NT2/D1 (cell line): ENCODE measurements around the gene TRPM2.

Experiments
- DNase-seq: peaks from one replicate; pipeline ENCODE4 v3.0.0-alpha.2; 2011; ENCODE audit warnings: low read depth, low spot score
- H3K27me3 ChIP-seq: 2 replicates; pipeline ENCODE4 v1.6.0; 2011; ENCODE audit warnings: mild to moderate bottlenecking; ENCODE audit not compliant: insufficient read length, insufficient read depth
- H3K36me3 ChIP-seq: 2 replicates; pipeline ENCODE4 v1.6.1; 2011; ENCODE audit warnings: mild to moderate bottlenecking, low read length, mixed read lengths; ENCODE audit not compliant: insufficient read depth, insufficient read length
- H3K4me1 ChIP-seq: 2 replicates; pipeline ENCODE4 v1.5.1; 2011; ENCODE audit not compliant: insufficient read depth, insufficient read length
- H3K4me3 ChIP-seq: 2 replicates; pipeline ENCODE4 v1.5.1; 2011; ENCODE audit warnings: low read depth; ENCODE audit not compliant: insufficient read length
- H3K9ac ChIP-seq: 2 replicates; pipeline ENCODE4 v1.6.0; 2011; ENCODE audit warnings: low read depth; ENCODE audit not compliant: insufficient read length
- H3K9me3 ChIP-seq: 2 replicates; pipeline ENCODE4 v1.5.1; 2011; ENCODE audit warnings: mild to moderate bottlenecking, low read length; ENCODE audit not compliant: insufficient read depth
- SUZ12 ChIP-seq: IDR thresholded peaks from 2 replicates; pipeline ENCODE4 v1.6.1; 2011; ENCODE audit not compliant: insufficient read length, insufficient read depth; ENCODE audit errors: extremely low read depth
- YY1 ChIP-seq: IDR thresholded peaks from 2 replicates; pipeline ENCODE4 v1.6.1; 2011; ENCODE audit not compliant: insufficient read length, insufficient read depth
- ZNF274 ChIP-seq: IDR thresholded peaks from 2 replicates; pipeline ENCODE4 v1.6.1; 2011; ENCODE audit warnings: mild to moderate bottlenecking, low read depth, low read length

Gene TRPM2

DNA sequence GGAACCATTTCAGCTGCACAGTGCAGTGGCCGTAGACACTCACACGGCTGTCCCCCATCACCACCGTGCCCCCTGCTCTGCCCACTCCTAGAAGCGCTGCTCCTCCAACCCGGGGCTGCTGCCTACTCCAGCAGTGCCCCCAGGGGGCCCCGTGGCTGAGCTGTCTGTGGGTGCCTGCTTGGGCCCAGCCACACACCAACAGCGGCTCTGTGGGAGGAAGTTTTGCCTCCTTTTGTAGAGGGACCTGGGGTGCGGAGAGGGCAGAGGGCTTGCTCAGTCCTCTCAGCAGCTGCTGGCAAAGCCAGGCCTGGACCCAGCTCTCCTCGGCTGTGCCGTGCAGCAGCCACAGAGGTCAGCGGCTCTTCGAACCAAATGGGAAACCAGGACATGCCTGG is 90.5 kb downstream of the TRPM2 start:
- DNase-seq = no peak

DNA sequence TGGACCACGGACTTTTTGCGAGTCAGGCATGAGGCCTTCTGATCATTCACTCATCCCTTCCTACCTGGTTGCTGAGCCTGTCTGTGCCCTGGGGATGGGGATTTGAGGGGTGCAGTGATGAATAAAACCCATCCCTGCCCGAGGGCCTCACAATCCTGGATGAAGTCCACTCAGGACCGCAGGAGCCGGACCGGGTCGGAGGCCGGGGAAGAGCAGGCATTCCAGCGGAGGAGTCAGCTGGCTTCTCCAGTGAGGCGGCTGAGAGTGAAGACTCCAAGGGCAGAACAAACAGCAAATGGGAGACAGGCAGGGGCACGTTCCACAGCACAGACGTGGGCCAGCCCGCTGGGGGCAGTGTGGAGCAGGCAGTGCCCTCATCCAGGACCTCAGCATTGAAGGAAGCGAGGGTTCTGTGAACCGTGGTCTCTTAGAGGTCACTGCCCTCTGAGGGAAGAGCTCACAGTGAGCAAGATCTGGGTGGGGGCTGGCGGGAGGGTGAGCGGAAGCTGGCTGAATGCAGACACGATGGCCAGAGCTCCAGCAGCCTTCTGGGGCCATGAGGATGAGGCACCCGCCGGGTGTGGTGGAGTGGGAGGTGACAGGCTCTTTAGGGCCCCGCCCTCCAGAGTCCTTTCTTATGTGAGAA is 91.0 kb downstream of the TRPM2 start:
- Histone ChIP-seq H3K4me3 (no peak overlapping the region), H3K4me1 (peaks cover 33% of the 10 kb centered on the region), H3K36me3 (no peaks in the 10 kb centered on the region), H3K27me3 (no peaks in the 10 kb centered on the region), H3K9ac (no peak overlapping the region), H3K9me3 (no peaks in the 10 kb centered on the region)
- peak; percentile 57 for DNase-seq
- no peak for TF ChIP-seq ZNF274
- no peak for TF ChIP-seq SUZ12
- no peak for TF ChIP-seq YY1

More for the DNA sequence above, 90.5 kb downstream of the TRPM2 start:
- TF ChIP-seq SUZ12 (no peak), YY1 (no peak), ZNF274 (no peak)
- Histone ChIP-seq H3K27me3 (no peaks in the 10 kb centered on the region), H3K36me3 (no peaks in the 10 kb centered on the region), H3K9me3 (no peaks in the 10 kb centered on the region), H3K4me1 (peaks cover 36% of the 10 kb centered on the region), H3K9ac (no peak overlapping the region), H3K4me3 (no peak overlapping the region)

DNA sequence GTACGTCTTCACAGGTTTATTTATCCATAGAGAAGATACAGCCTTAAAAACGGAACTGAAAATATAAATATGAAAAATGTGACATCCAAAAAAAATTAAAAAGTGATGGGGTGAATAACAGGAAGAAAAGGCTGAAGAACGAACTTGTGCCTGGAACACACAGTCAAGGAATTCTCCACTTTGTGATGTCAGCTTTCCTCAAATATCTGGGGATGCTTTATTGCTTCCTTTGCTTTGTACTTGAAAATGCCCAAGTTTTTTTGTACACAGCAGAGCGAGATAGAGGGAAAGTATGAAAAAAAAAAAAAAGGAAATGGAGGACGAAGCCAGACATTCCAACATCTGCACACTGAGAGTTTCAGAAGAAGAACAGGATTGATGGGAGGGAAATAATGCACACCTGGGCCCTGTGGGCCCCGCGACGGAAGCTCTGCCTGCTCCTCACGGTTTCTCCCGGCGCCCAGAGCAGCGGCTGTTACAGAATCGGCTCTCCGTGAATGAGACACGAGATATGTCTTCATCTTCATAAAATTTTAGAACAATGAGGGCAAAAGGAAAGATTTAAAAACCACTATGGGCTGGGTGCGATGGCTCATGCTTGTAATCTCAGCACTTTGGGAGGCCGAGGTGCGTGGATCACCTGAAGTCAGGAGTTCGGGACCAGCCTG is 91.9 kb downstream of the TRPM2 start:
- Histone ChIP-seq H3K4me3 (no peak overlapping the region), H3K9me3 (no peaks in the 10 kb centered on the region), H3K9ac (no peak overlapping the region), H3K36me3 (no peaks in the 10 kb centered on the region), H3K4me1 (peaks cover 32% of the 10 kb centered on the region), H3K27me3 (no peaks in the 10 kb centered on the region)
- TF ChIP-seq YY1 (no peak), SUZ12 (no peak), ZNF274 (no peak)
- DNase-seq = no peak

DNA sequence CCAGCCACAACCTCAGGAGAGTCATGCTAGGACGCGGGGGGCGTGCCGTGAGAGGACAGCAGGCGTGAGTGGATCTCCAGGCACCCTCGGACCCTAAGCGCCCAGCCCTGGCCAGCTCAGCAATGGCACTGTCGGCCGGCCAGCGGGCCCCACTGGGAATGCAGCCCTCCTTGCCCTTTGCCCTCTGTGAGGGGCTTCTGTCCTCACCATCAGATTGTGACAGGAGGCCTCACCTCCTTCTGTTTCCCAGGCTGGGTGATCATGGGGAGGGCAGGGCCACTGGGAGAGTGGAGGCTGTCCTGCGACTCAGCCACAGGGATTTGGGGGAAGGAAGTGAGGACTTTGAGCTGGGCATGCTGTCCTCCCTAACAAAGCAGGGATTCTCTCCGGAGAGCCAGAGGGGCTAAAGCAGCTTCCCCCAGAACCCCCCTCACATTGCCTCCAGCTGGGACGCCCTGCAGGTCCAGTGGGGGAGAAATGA is 95.3 kb downstream of the TRPM2 start:
- Histone ChIP-seq H3K4me3 (no peak overlapping the region), H3K9me3 (no peaks in the 10 kb centered on the region; the same call in 1 of the 2 replicates), H3K36me3 (no peaks in the 10 kb centered on the region), H3K4me1 (peaks cover 15% of the 10 kb centered on the region), H3K27me3 (peaks cover 8% of the 10 kb centered on the region), H3K9ac (no peak overlapping the region)
- no peak for DNase-seq
- TF ChIP-seq ZNF274 = no peak
- no peak for TF ChIP-seq YY1
- TF ChIP-seq SUZ12 = no peak

DNA sequence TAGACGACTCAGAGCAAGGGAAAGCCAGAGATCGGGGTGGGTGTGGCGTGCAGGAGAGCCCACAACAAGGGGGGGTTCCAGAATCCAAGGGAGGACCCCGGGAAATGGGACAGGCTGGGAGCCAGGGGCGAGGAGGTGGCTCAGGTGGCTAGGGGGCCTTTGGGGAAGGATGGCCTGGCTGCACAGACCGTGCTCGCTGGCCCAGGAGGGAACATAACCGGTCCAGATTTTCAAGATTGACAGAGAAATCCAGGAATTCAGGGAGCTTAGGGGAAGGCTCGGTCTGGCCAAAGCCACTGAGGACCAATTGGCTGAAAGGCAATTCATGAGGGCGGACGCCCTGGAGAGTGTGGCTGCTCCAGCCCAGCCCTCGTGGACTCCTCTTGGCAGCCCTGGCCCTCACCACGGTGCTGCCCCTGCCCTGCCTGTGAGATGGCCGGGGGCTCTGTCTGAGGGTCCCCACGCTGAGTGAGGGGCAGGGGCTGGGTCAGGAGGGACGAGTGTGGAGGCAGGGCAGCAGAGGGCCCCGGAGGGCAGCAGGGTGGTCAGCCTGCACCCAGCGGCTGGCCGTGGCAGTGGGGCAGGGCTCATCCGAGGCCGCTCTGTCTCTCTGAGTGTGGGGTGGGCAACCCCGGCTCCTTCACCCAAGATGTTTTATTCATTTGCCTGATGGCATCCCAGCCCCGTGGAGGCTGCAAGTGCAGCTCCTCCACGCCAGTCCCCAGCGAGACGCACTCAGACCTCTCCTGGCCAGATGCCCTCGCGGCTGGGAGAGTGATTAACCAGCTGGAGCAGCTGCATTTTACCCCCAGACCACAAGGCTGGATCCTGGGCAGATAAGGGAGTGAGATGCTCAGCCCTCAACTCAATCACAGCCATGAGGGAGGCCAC is 96.3 kb downstream of the TRPM2 start:
- Histone ChIP-seq H3K4me1 (peaks cover 11% of the 10 kb centered on the region), H3K27me3 (peaks cover 18% of the 10 kb centered on the region), H3K9ac (no peak overlapping the region), H3K4me3 (no peak overlapping the region), H3K36me3 (no peaks in the 10 kb centered on the region), H3K9me3 (no peaks in the 10 kb centered on the region; the same call in 1 of the 2 replicates)
- DNase-seq = no peak
- no peak for TF ChIP-seq ZNF274
- TF ChIP-seq SUZ12 = no peak
- no peak for TF ChIP-seq YY1

DNA sequence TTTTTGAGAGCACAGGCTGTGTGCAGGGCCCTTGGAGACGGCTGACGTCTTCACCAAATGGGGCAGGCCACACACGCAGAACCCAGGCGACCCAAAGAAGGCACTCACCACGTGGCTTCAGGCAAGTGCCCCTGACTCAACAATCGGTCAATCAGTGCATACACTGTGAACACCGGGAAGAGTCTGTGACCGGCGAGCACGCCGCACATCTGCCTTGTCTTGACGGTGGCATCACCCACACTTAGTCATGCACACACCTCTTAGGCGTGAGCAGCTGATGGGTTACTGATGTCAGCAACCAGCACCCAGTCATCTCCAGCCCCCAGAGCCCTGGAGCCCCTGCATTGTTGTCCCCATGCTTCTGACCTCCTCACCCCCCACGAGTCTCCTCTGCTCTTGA is 97.0 kb downstream of the TRPM2 start:
- Histone ChIP-seq H3K4me3 (no peak overlapping the region), H3K27me3 (peaks cover 20% of the 10 kb centered on the region), H3K9me3 (no peaks in the 10 kb centered on the region; the same call in 1 of the 2 replicates), H3K36me3 (no peaks in the 10 kb centered on the region), H3K9ac (no peak overlapping the region), H3K4me1 (peaks cover 12% of the 10 kb centered on the region)
- no peak for TF ChIP-seq SUZ12
- DNase-seq = no peak

DNA sequence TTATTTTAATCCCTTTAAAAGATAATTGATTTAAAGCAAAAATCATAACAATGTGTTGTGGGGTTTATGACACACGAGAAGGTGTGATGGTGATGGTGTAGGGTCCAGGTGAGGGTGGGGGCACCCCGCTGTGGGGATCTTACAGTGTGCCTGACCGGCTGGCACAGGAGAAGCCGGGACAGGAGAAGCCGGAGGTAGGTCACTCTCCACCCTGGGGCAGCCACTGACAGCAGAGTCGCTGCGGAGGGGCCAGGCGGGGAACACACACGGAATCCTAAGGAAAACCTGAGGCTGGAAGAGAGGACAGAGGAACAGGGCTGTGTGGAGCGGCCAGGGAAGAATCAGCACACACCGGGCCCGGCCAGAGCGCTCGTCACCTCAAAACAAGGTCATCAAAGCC is 97.6 kb downstream of the TRPM2 start:
- no peaks in the 10 kb centered on the region; the same call in 1 of the 2 replicates for H3K9me3 ChIP-seq
- peaks cover 23% of the 10 kb centered on the region for H3K27me3 ChIP-seq
- H3K4me1 ChIP-seq = peaks cover 14% of the 10 kb centered on the region

More for the DNA sequence above, 97.6 kb downstream of the TRPM2 start:
- DNase-seq = no peak
- no peak for TF ChIP-seq SUZ12
- TF ChIP-seq ZNF274 = no peak
- no peak for TF ChIP-seq YY1
- Histone ChIP-seq H3K9ac (no peak overlapping the region), H3K36me3 (no peaks in the 10 kb centered on the region), H3K4me3 (no peak overlapping the region)
